ENCODE data around the gene LRCH4. TPM values are rescaled to one million over a fixed set of nuclear protein-coding genes. Genes with fewer than 3 reads are reported as not detected.

The LRCH4 gene
- total and polyA plus RNA-seq, 2 donors (not counting 3 experiments of a cell fraction or from before 2014, with no cell fraction given): 32.1 to 56.1 TPM

Small RNA genes lying within 50 kb of the gene (small RNA-seq; reads per million reads assigned to genes)
- gene RN7SL416P (ENCODE audit: insufficient read depth, insufficient read length, low read depth, low replicate concordance): not detected
- not detected for gene SAP25 (ENCODE audit: insufficient read depth, insufficient read length, low read depth, low replicate concordance)

Other genes starting within 250 kb of the LRCH4 start
- gene PILRB, start 228.0 kb downstream of the LRCH4 start, total RNA-seq: 36.5 and 42.5 TPM in 2 replicates
- 45.2 and 47.9 TPM in 2 replicates for gene PILRB, start 228.0 kb downstream of the LRCH4 start, polyA plus RNA-seq
- gene PILRA, start 212.6 kb downstream of the LRCH4 start, total RNA-seq: 0.53 and 1.3 TPM in 2 replicates
- 0.61 and 0.67 TPM in 2 replicates for gene PILRA, start 212.6 kb downstream of the LRCH4 start, polyA plus RNA-seq
- gene ZCWPW1, start 157.4 kb downstream of the LRCH4 start, total RNA-seq: 0.31 and 0.48 TPM in 2 replicates
- gene ZCWPW1, start 157.4 kb downstream of the LRCH4 start, polyA plus RNA-seq: 0.30 and 0.32 TPM in 2 replicates
- gene MEPCE, start 156.3 kb downstream of the LRCH4 start, total RNA-seq: 37.1 and 45.8 TPM in 2 replicates
- 23.3 and 24.3 TPM in 2 replicates for gene MEPCE, start 156.3 kb downstream of the LRCH4 start, polyA plus RNA-seq
- gene PPP1R35, start 149.6 kb downstream of the LRCH4 start, total RNA-seq: 42.4 and 46.1 TPM in 2 replicates
- 37.7 and 47.9 TPM in 2 replicates for gene PPP1R35, start 149.6 kb downstream of the LRCH4 start, polyA plus RNA-seq
- gene SPACDR, start 121.9 kb downstream of the LRCH4 start, total RNA-seq: 1.5 and 4.1 TPM in 2 replicates
- 1.6 and 1.9 TPM in 2 replicates for gene SPACDR, start 121.9 kb downstream of the LRCH4 start, polyA plus RNA-seq
- 66.3 and 84.4 TPM in 2 replicates for gene TSC22D4, start 106.9 kb downstream of the LRCH4 start, total RNA-seq
- 40.1 and 52.5 TPM in 2 replicates for gene TSC22D4, start 106.9 kb downstream of the LRCH4 start, polyA plus RNA-seq
- 2.0 and 2.8 TPM in 2 replicates for gene NYAP1, start 102.2 kb downstream of the LRCH4 start, total RNA-seq
- gene NYAP1, start 102.2 kb downstream of the LRCH4 start, polyA plus RNA-seq: 0.37 and 0.46 TPM in 2 replicates
- gene AGFG2, start 46.9 kb downstream of the LRCH4 start, total RNA-seq: 36.3 and 44.6 TPM in 2 replicates
- 33.6 and 47.9 TPM in 2 replicates for gene AGFG2, start 46.9 kb downstream of the LRCH4 start, polyA plus RNA-seq
- 2.4 and 3.2 TPM in 2 replicates for gene SAP25, start 12.2 kb downstream of the LRCH4 start, total RNA-seq
- 3.2 and 5.0 TPM in 2 replicates for gene SAP25, start 12.2 kb downstream of the LRCH4 start, polyA plus RNA-seq
- 0.35 and 0.38 TPM in 2 replicates for gene FBXO24, start 199 bp upstream of the LRCH4 start, total RNA-seq
- 0.16 and 0.37 TPM in 2 replicates for gene FBXO24, start 199 bp upstream of the LRCH4 start, polyA plus RNA-seq
- gene PCOLCE, start 16.2 kb upstream of the LRCH4 start, total RNA-seq: 4.3 and 4.7 TPM in 2 replicates
- gene PCOLCE, start 16.2 kb upstream of the LRCH4 start, polyA plus RNA-seq: 1.2 and 2.5 TPM in 2 replicates
- 24.2 and 24.4 TPM in 2 replicates for gene MOSPD3, start 26.4 kb upstream of the LRCH4 start, total RNA-seq
- 40.7 and 53.5 TPM in 2 replicates for gene MOSPD3, start 26.4 kb upstream of the LRCH4 start, polyA plus RNA-seq
- gene TFR2, start 55.4 kb upstream of the LRCH4 start, total RNA-seq: 0.60 and 0.95 TPM in 2 replicates
- 0.32 and 0.37 TPM in 2 replicates for gene TFR2, start 55.4 kb upstream of the LRCH4 start, polyA plus RNA-seq
- not detected in 2 replicates for gene ACTL6B, start 70.3 kb upstream of the LRCH4 start, total RNA-seq
- gene ACTL6B, start 70.3 kb upstream of the LRCH4 start, polyA plus RNA-seq: not detected in 2 replicates
- gene GNB2, start 87.6 kb upstream of the LRCH4 start, total RNA-seq: 297 and 300 TPM in 2 replicates
- gene GNB2, start 87.6 kb upstream of the LRCH4 start, polyA plus RNA-seq: 433 and 502 TPM in 2 replicates
- 37.3 and 46.3 TPM in 2 replicates for gene GIGYF1, start 108.1 kb upstream of the LRCH4 start, total RNA-seq
- gene GIGYF1, start 108.1 kb upstream of the LRCH4 start, polyA plus RNA-seq: 13.6 and 17.2 TPM in 2 replicates
- gene POP7, start 120.0 kb upstream of the LRCH4 start, total RNA-seq: 47.4 and 48.0 TPM in 2 replicates
- gene POP7, start 120.0 kb upstream of the LRCH4 start, polyA plus RNA-seq: 48.8 and 68.2 TPM in 2 replicates
- gene EPO, start 134.3 kb upstream of the LRCH4 start, total RNA-seq: not detected in 2 replicates
- not detected in 2 replicates for gene EPO, start 134.3 kb upstream of the LRCH4 start, polyA plus RNA-seq
- gene ZAN, start 147.5 kb upstream of the LRCH4 start, total RNA-seq: not detected in 2 replicates
- gene ZAN, start 147.5 kb upstream of the LRCH4 start, polyA plus RNA-seq: not detected in 2 replicates
- gene EPHB4, start 241.4 kb upstream of the LRCH4 start, total RNA-seq: 148 and 193 TPM in 2 replicates
- gene EPHB4, start 241.4 kb upstream of the LRCH4 start, polyA plus RNA-seq: 240 and 274 TPM in 2 replicates